Effector CD4-positive, alpha-beta T cell (primary cell): Measurements from ENCODE around the gene HPCAL4.
A peak's percentile ranks its signal among the peaks of the same experiment; 100 is the strongest.

Experiments
- DNase-seq: peaks from one replicate; pipeline ENCODE4 v3.0.0-alpha.2; 2020

Gene HPCAL4

GRCh38 chr1:39646232-39647081 lies 44.8 kb downstream of the HPCAL4 start:
- DNase-seq, result no peak

GRCh38 chr1:39645411-39646043 lies 45.7 kb downstream of the HPCAL4 start:
- DNase-seq, result no peak

GRCh38 chr1:39643705-39644104 lies 47.5 kb downstream of the HPCAL4 start:
- DNase-seq, result no peak

GRCh38 chr1:39642796-39643195 lies 48.4 kb downstream of the HPCAL4 start:
- DNase-seq, result no peak

GRCh38 chr1:39640861-39641260 lies 50.4 kb downstream of the HPCAL4 start:
- DNase-seq, result no peak

GRCh38 chr1:39639305-39640130 lies 51.7 kb downstream of the HPCAL4 start, which contains the start of gene HEYL:
TSS of gene HEYL (minus strand) at chr1:39639643. CDS start at chr1:39639625, 18 bp downstream.
- peak; percentile 30 for DNase-seq

GRCh38 chr1:39638965-39639304 lies 52.3 kb downstream of the HPCAL4 start:
- no peak for DNase-seq

GRCh38 chr1:39637361-39637760 lies 53.9 kb downstream of the HPCAL4 start:
- DNase-seq, result no peak

GRCh38 chr1:39635871-39636210 lies 55.4 kb downstream of the HPCAL4 start:
- no peak for DNase-seq

GRCh38 chr1:39635205-39635870 lies 55.9 kb downstream of the HPCAL4 start:
- DNase-seq, result no peak

GRCh38 chr1:39633422-39633821 lies 57.8 kb downstream of the HPCAL4 start:
- no peak for DNase-seq

GRCh38 chr1:39632682-39633417 lies 58.4 kb downstream of the HPCAL4 start:
- DNase-seq, result no peak

GRCh38 chr1:39632323-39632681 lies 58.9 kb downstream of the HPCAL4 start:
- DNase-seq, result no peak

GRCh38 chr1:39631361-39632322 lies 59.6 kb downstream of the HPCAL4 start:
- DNase-seq, result no peak

GRCh38 chr1:39628807-39629350 lies 62.4 kb downstream of the HPCAL4 start:
- DNase-seq, result no peak
